ENCODE results near the gene DIAPH2. TPM values are rescaled to one million over a fixed set of nuclear protein-coding genes. Genes with fewer than 3 reads are reported as not detected.
A peak's percentile ranks its signal among the peaks of the same experiment; 100 is the strongest.

DIAPH2 gene
- total RNA-seq, result 10 to 100 TPM; 41.8 to 64.5 (median 54.5) TPM

DNA sequence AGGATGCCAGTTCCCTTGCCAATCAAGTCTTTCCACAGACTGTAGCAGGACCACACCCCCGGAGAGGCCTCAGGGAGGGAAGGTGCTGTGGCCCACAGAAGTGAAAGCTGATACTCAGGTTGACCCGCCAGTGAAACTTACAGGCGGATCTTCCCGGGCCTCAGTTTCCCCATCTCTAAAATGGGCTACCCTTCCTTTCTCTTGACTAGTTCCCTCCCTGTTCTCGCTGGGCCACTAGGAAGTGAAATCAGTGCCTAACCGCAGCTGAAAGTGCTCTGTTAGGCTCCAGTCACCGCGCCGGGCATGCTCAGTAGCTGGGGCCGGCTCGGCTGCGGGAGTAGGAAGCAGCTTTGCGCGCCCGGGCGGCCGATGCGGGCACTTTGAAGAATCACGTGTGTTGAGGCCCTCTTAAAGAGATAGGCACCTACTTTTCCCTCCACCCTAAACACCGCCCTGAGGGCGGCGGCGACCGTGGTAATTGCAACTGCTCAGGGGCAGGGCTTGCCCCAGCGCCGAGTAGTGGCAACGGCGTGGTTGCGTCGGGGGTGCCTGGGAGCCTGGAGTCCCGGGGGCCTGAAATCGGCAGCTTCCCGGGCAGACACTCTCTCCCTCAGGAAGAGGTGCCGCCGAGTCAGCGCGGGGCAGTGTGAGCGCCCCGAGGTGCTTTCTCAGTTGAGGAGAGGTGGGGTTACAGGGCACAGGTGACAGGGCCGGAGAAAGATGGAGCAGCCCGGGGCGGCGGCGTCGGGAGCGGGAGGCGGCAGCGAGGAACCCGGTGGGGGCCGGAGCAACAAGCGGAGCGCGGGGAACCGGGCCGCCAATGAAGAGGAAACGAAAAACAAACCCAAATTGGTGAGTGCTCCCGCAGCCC is at the start of gene DIAPH2:
Gene DIAPH2 (plus strand): TSS at position 504 of the 871 bp plus-strand sequence.
- 10% methylated on average over 46 of the region's 57 CpGs for WGBS
- intact Hi-C loops (cut with DNase I), result loop anchor here (5.0 kb wide), 1 partner anchor 312 kb away; no protein-coding TSS in a partner anchor
- peaks cover 0 to 3% (median 0%) of the 10 kb centered on the region in 4 donors for H3K27me3 ChIP-seq
- no peaks in the 10 kb centered on the region for H3K36me3 ChIP-seq
- H3K27ac ChIP-seq (replicated peaks in 1 of 4), result peak within 1 kb of the TSS; percentile 82 to 88 (median 86)
- peak within 1 kb of the TSS; percentile 70 to 75 (median 72) for H3K4me3 ChIP-seq
- DNase-seq (ENCODE audit: extremely low spot score), result peak; percentile 92
- no peaks in the 10 kb centered on the region for H3K9me3 ChIP-seq
- TF ChIP-seq CTCF (IDR thresholded peaks at IDR 0.05) (peak in 1 of 3 experiments; percentile 43), POLR2AphosphoS5 (IDR thresholded peaks at IDR 0.05) (peak; percentile 58 to 71), EP300 (IDR thresholded peaks at IDR 0.05) (no peak), POLR2A (IDR thresholded peaks at IDR 0.05; ENCODE audit: low read depth) (no peak)
- H3K4me1 ChIP-seq, result peaks cover 0 to 31% (median 25%) of the 10 kb centered on the region in 4 donors

- WGBS, result 79% methylated on average over 2 of the region's 2 CpGs
- TF ChIP-seq POLR2A (IDR thresholded peaks at IDR 0.05; ENCODE audit: low read depth), result no peak
- TF ChIP-seq EP300 (IDR thresholded peaks at IDR 0.05), result no peak
- no peak for TF ChIP-seq POLR2AphosphoS5 (IDR thresholded peaks at IDR 0.05)
- no peak for TF ChIP-seq CTCF (IDR thresholded peaks at IDR 0.05)
- intact Hi-C loops (cut with DNase I), result no loop called here
- Histone ChIP-seq H3K4me1 (no peaks in the 10 kb centered on the region), H3K9me3 (no peaks in the 10 kb centered on the region), H3K27me3 (no peaks in the 10 kb centered on the region), H3K4me3 (no peak overlapping the region), H3K36me3 (no peaks in the 10 kb centered on the region), H3K27ac (replicated peaks in 1 of 4) (no peak overlapping the region)
- no peak for DNase-seq (ENCODE audit: extremely low spot score)
These were observed 34.6 kb upstream of the DIAPH2 start for GRCh38 chrX:96650023-96650422.

DNA sequence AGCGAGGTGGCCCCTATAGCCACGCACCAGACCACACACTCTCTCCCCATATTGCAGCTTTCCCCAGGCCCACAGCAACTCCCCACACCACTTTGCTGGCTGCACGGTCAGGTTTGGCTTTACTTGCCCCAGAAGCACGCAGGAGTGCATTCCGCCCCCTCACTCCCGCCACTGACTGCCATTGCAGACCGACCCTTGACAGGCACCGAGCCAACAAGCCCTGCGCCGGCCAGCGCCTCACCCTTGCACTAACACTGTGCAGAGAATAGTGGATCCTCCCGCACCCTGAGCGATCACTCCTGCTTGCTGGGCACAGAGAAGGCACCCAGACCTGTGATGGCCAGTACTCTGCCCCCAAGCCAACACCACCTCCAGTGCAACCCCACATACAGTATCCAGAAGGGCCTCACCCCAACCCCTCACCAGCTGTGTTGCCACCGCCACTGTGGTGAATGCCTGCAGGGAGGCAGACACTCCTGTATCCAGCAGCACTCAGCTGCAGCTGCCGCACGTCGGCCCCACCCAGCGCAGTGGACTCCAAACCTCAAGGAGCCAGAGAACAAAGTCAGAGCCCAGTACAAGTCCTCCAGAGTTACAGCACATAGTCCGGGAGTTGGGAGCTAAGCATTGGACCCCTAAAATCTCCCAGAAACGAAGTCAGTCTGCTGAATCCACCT is 28.6 kb upstream of the DIAPH2 start:
- Histone ChIP-seq H3K4me3 (no peak overlapping the region), H3K36me3 (no peaks in the 10 kb centered on the region), H3K27ac (replicated peaks in 1 of 4) (no peak overlapping the region), H3K9me3 (peaks cover 0 to 7% (median 0%) of the 10 kb centered on the region in 4 donors), H3K27me3 (no peaks in the 10 kb centered on the region), H3K4me1 (no peaks in the 10 kb centered on the region)
- DNase-seq (ENCODE audit: extremely low spot score), result no peak
- WGBS, result 81% methylated on average over 18 of the region's 20 CpGs
- TF ChIP-seq CTCF (IDR thresholded peaks at IDR 0.05) (no peak), POLR2AphosphoS5 (IDR thresholded peaks at IDR 0.05) (no peak), POLR2A (IDR thresholded peaks at IDR 0.05; ENCODE audit: low read depth) (no peak)
- intact Hi-C loops (cut with DNase I), result no loop called here

- intact Hi-C loops (cut with DNase I), result loop anchor here (5.0 kb wide), 1 partner anchor 310 kb away; no protein-coding TSS in a partner anchor
- Histone ChIP-seq H3K4me1 (peaks cover 0 to 12% (median 8%) of the 10 kb centered on the region in 4 donors), H3K9me3 (no peaks in the 10 kb centered on the region), H3K27ac (replicated peaks in 1 of 4) (no peak overlapping the region), H3K4me3 (no peak overlapping the region), H3K36me3 (no peaks in the 10 kb centered on the region), H3K27me3 (peaks cover 0 to 3% (median 0%) of the 10 kb centered on the region in 4 donors)
- 89% methylated on average over 4 of the region's 4 CpGs for WGBS
- TF ChIP-seq POLR2A (IDR thresholded peaks at IDR 0.05; ENCODE audit: low read depth) (no peak), EP300 (IDR thresholded peaks at IDR 0.05) (no peak), CTCF (IDR thresholded peaks at IDR 0.05) (no peak), POLR2AphosphoS5 (IDR thresholded peaks at IDR 0.05) (no peak)
- no peak for DNase-seq (ENCODE audit: extremely low spot score)
These were observed 2.1 kb upstream of the DIAPH2 start for GRCh38 chrX:96682516-96682915.

Data from esophagus muscularis mucosa (tissue), 4 donors.